Measurements from ENCODE around the gene PALD1. TPM values are rescaled to one million over a fixed set of nuclear protein-coding genes. Genes with fewer than 3 reads are reported as not detected.

PALD1 gene
- total RNA-seq, 2 donors from 2014 or later = 4.9 to 11.7 TPM

- intact Hi-C loops (cut with DNase I) = no loop called here
- 75% methylated on average over 15 to 17 of the region's 19 CpGs for WGBS, 2 donors
Measured at GRCh38 chr10:70582793-70583668, 104.5 kb downstream of the PALD1 start.

GRCh38 chr10:70583669-70584037 lies 105.1 kb downstream of the PALD1 start:
- DNase-seq (no peak), ATAC-seq (no peak)
- peaks cover 4% of the 10 kb centered on the region for H3K4me1 ChIP-seq
- intact Hi-C loops (cut with DNase I) = no loop called here
- H3K27ac ChIP-seq = no peak overlapping the region
- no peak overlapping the region for H3K4me3 ChIP-seq
- H3K9me3 ChIP-seq = no peaks in the 10 kb centered on the region
- no peak for TF ChIP-seq POLR2A (IDR thresholded peaks at IDR 0.05)
- TF ChIP-seq CTCF (IDR thresholded peaks at IDR 0.05) = no peak
- no peaks in the 10 kb centered on the region for H3K27me3 ChIP-seq
- H3K36me3 ChIP-seq (replicated peaks in 1 of 2; ENCODE audit: insufficient read depth in 1 of 2, low read depth in 2 of 2) = no peaks in the 10 kb centered on the region
- 78% methylated on average over 2 of the region's 2 CpGs; no CpG with 5 or more reads in 1 of the 2 donors for WGBS, 2 donors

More at GRCh38 chr10:70582793-70583668, 104.5 kb downstream of the PALD1 start:
- H3K4me3 ChIP-seq = no peak overlapping the region
- ATAC-seq (no peak), DNase-seq (no peak)
- no peak for TF ChIP-seq CTCF (IDR thresholded peaks at IDR 0.05)
- TF ChIP-seq POLR2A (IDR thresholded peaks at IDR 0.05) = no peak
- H3K9me3 ChIP-seq = no peaks in the 10 kb centered on the region
- H3K36me3 ChIP-seq (replicated peaks in 1 of 2; ENCODE audit: insufficient read depth in 1 of 2, low read depth in 2 of 2) = no peaks in the 10 kb centered on the region
- no peak overlapping the region for H3K27ac ChIP-seq
- peaks cover 9% of the 10 kb centered on the region for H3K4me1 ChIP-seq
- H3K27me3 ChIP-seq = no peaks in the 10 kb centered on the region

GRCh38 chr10:70584366-70584765 lies 105.8 kb downstream of the PALD1 start:
- Histone ChIP-seq H3K36me3 (replicated peaks in 1 of 2; ENCODE audit: insufficient read depth in 1 of 2, low read depth in 2 of 2) (no peaks in the 10 kb centered on the region), H3K4me3 (no peak overlapping the region), H3K27ac (no peak overlapping the region), H3K4me1 (no peaks in the 10 kb centered on the region), H3K27me3 (no peaks in the 10 kb centered on the region), H3K9me3 (no peaks in the 10 kb centered on the region)
- 72 to 73% methylated on average over 10 to 11 of the region's 11 CpGs for WGBS, 2 donors
- TF ChIP-seq POLR2A (IDR thresholded peaks at IDR 0.05) (no peak), CTCF (IDR thresholded peaks at IDR 0.05) (no peak)
- intact Hi-C loops (cut with DNase I) = no loop called here
- ATAC-seq = no peak
- no peak for DNase-seq

GRCh38 chr10:70584909-70585544 lies 106.5 kb downstream of the PALD1 start:
- Histone ChIP-seq H3K27ac (no peak overlapping the region), H3K27me3 (no peaks in the 10 kb centered on the region), H3K9me3 (no peaks in the 10 kb centered on the region), H3K36me3 (replicated peaks in 1 of 2; ENCODE audit: insufficient read depth in 1 of 2, low read depth in 2 of 2) (no peaks in the 10 kb centered on the region), H3K4me1 (no peaks in the 10 kb centered on the region), H3K4me3 (no peak overlapping the region)
- TF ChIP-seq CTCF (IDR thresholded peaks at IDR 0.05) (no peak), POLR2A (IDR thresholded peaks at IDR 0.05) (no peak)
- WGBS, 2 donors = 49 to 63% methylated on average over 7 of the region's 7 CpGs
- ATAC-seq = no peak
- intact Hi-C loops (cut with DNase I) = no loop called here
- DNase-seq = no peak

Measured in body of pancreas (tissue), 4 donors.